Germinal center (tissue), 1 donor: Measurements from ENCODE around the gene ATAD3A.
A peak's percentile ranks its signal among the peaks of the same experiment; 100 is the strongest.
"Not testable (repeated sequence)": the region's sequence is repeated elsewhere in the genome, so short reads cannot be mapped to it uniquely, and the experiment has no call there.

ENCODE experiments used
- DNase-seq: peaks from one replicate; pipeline ENCODE4 v3.0.0; 2012; ENCODE audit warnings: mixed read lengths, low spot score

The ATAD3A gene

DNA sequence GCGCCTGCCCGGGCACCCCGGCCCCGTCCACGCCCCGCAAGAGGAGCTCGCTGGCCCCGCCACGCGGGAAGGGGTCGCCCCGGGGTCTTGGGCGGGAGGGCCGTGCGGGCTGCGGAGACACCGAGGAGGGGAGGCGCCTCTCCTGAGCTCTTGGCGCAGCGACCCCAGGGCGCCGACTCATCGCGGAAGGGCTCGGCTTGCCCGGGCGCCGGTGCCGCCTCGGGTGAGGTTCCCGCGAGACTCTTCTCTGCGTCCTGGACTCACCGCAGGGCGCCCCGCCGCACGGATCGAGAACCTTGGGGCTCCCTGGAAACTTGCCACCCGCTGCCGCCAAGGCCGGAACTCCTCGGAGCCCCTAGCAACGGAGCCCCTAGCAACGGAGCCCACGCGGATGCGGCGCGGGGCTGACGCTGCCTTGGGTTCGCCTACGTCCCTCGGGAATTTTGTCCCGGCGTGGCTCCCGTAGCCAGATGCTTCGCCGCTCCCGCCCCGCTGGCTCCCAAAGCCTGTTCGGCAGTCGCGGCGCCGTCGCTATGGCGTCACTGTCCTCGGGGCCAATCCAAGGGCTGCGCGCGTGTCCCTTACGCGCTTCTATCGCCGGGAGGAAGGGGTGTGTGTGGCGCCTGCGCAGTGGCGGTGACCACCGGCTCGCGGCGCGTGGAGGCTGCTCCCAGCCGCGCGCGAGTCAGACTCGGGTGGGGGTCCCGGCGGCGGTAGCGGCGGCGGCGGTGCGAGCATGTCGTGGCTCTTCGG lies at the start of gene ATAD3A:
Gene ATAD3A, plus strand, starts transcription at position 630 of the 753 bp plus-strand sequence. Its CDS starts 107 bp downstream, at position 737.
- peak; percentile 95 for DNase-seq

GRCh38 chr1:1462318-1462966 lies 49.5 kb upstream of the ATAD3A start:
- peak; percentile 69 for DNase-seq

DNA sequence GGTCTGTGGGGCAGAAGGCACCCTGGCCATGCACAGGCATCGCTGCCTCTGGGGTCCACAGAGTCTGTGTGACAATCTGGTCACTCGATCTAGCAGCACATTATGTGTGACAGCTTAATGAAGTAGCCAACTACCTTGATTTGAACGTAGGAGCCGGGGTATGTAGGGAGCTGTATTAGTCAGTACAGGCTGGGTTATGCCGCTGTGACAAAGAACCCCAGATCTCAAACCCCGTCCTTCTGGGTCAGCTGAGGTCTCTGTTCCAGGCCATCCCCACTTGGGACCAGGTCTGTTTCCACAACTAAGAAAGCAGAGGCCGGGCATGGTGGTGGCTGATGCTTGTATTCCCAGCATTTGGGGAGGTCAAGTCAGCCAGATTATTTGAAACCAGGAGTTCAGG lies 48.6 kb upstream of the ATAD3A start:
- no peak for DNase-seq

GRCh38 chr1:1468196-1468985 lies 43.6 kb upstream of the ATAD3A start:
- not testable (repeated sequence) for DNase-seq

GRCh38 chr1:1470626-1471388 lies 41.2 kb upstream of the ATAD3A start:
- no peak for DNase-seq

- peak; percentile 91 for DNase-seq
Observed at GRCh38 chr1:1471389-1472052, 40.4 kb upstream of the ATAD3A start, which contains the start of gene ATAD3B. Gene ATAD3B (plus strand): TSS chr1:1471765. CDS start chr1:1471885, 120 bp downstream.

GRCh38 chr1:1472053-1472876 lies 39.7 kb upstream of the ATAD3A start:
- not testable (repeated sequence) for DNase-seq

DNA sequence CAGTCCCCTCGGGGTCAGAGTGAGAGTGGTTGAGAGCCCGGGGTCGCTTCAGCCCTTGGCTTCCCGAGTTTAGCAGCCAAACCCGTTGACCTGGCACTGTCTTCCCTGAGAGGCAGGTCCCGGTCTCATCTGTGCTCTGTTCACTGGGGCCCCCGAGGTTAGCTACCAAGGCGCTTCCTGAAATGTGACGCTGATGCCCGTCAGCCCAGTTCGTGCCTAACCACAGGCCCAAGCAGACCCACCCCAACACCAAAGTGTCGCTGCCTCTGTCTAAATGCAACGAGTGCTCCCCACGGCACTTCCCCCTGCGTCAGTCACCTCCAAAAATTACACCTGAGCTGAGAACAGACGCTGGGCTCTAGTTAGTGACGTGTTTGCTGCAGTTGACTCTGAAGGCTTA lies 36.0 kb upstream of the ATAD3A start:
- DNase-seq = not testable (repeated sequence)

GRCh38 chr1:1477206-1477605 lies 34.8 kb upstream of the ATAD3A start:
- DNase-seq = no peak

GRCh38 chr1:1479547-1480487 lies 32.1 kb upstream of the ATAD3A start:
- no peak for DNase-seq

GRCh38 chr1:1480488-1480867 lies 31.5 kb upstream of the ATAD3A start:
- DNase-seq = not testable (repeated sequence)

DNA sequence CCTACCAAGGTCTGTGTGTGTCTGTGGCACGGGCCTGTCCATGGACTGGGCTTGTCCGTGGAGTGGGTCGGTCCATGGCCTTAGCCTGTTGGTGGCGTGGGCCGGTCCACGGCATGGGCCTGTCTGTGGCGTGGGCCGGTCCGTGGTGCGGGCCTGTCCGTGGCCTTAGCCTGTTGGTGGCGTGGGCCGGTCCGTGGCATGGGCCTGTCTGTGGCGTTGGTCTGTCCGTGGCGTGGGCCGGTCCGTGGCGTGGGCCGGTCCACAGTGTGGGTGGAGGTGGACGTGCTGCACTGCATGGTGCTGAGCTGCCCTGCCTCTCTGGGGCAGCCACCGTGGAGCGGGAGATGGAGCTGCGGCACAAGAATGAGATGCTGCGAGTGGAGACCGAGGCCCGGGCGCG lies 30.2 kb upstream of the ATAD3A start:
- not testable (repeated sequence) for DNase-seq

DNA sequence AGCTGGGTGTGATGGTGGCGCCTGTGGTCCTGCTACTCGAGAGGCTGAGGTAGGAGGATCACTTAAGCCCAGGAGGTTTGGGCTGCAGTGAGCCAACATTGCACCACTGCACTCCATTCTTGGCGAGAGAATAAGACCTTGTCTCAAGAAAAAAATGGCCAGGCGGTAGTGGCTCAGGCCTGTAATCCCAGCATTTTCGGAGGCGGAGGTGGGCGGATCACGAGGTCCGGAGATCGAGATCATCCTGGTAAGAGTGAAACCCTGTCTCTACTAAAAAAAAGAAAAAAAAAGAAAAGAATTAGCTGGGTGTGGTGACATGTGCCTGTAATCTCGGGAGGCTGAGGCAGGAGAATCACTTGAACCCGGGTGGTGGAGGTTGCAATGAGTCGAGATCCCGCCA lies 29.1 kb upstream of the ATAD3A start:
- no peak for DNase-seq

GRCh38 chr1:1483714-1484113 lies 28.2 kb upstream of the ATAD3A start:
- DNase-seq = no peak

GRCh38 chr1:1484976-1485750 lies 26.8 kb upstream of the ATAD3A start:
- DNase-seq = not testable (repeated sequence)

DNA sequence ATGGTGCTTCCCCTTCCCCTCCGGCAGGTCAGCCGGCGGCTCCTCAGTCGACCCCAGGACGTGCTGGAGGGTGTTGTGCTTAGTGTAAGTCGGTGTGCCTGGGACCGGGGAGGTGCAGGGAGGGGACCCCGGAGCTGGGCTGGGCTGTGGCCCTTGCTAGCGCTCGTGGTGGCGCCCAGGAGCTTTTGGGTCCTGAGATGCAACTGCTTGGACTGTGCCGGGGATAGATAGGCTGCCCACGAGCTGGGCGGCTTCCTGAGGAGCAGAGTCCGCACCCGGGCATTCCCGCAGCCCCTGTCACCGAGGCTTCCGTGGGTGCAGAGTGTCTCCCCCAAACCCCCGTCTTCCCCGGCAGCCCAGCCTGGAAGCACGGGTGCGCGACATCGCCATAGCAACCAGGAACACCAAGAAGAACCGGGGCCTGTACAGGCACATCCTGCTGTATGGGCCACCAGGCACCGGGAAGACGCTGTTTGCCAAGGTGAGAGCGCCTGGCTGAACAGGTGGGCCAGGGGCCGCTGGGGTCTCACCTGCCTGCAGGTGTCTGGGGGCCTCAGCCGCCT lies 26.1 kb upstream of the ATAD3A start:
- not testable (repeated sequence) for DNase-seq

DNA sequence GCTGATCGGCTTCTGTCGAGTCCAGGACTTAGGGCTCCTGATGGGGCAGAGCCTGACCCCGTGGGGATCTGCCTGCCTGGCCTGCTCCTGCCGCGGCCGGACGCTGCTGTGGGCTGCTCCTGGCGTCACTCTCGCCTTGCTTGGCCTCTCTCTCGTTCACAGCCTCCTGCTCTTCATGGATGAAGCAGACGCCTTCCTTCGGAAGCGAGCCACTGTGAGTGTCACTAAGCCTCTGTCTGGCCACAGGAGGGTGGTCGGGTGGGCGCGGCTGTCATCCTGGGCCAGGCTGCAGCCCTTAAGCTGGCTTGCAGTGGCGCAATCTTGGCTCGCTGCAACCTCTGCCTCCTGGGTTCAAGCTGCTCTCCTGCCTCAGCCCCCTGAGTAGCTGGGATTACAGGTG lies 24.3 kb upstream of the ATAD3A start:
- no peak for DNase-seq

GRCh38 chr1:1489231-1489630 lies 22.7 kb upstream of the ATAD3A start:
- no peak for DNase-seq
